Retinal pigment epithelial cell (primary cell): ENCODE measurements around the gene ZP1.

Experiments
- DNase-seq: peaks from one replicate; pipeline ENCODE4 v3.0.0-alpha.2; 2010; ENCODE audit warnings: low read depth
- H3K4me3 ChIP-seq: 2 replicates; pipeline ENCODE4 v1.5.1; 2011; ENCODE audit warnings: mild to moderate bottlenecking, low read length, control low read depth, moderate library complexity
- TF ChIP-seq, protein P1 (sequence below): conservative IDR thresholded peaks from 2 replicates; pipeline ENCODE4 v1.5.1; 2011; ENCODE audit warnings: low read depth, low read length, control low read depth, inconsistent platforms

Gene ZP1

DNA sequence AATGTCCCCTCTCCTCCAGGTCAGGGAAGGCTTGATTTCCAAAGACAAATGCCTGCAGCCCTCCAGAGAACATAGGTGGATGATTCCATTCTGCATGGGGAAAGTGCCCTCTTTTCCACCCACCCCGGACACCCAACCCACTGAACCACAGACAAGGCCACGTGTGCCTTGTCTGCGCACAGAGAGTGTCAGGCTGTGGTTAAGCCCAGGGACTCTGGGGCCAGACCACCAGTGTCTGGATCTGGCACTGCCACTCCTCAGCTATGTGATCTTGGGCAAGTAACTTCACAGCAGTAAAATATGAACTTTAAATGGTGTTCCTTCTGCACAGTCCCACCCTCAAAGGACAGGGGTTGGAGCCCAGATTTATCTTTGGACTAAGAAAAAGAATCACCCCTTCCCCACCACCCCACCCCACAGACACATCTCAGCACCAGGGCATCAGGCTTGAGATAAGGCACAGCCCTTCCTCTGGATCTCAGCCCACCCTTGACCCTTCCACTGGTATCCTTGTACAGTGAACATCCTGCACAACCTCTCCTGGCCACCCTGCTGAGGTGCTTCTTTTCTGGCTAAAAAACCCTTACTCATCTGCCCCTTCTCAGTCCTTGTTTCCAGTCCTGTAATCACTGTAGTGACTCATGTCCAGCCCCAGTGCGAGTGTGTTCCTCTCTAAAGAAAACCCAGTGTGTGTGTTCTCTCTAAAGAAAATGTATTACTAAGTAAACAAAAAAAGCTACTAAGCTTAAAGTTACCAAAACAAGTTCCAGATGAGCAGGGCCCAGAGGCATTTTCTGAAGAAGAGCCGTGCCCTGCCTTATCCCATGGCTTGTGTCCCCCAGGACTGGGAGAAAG lies 9.7 kb upstream of the ZP1 start:
- no peak for DNase-seq
- H3K4me3 ChIP-seq = no peak overlapping the region

DNA sequence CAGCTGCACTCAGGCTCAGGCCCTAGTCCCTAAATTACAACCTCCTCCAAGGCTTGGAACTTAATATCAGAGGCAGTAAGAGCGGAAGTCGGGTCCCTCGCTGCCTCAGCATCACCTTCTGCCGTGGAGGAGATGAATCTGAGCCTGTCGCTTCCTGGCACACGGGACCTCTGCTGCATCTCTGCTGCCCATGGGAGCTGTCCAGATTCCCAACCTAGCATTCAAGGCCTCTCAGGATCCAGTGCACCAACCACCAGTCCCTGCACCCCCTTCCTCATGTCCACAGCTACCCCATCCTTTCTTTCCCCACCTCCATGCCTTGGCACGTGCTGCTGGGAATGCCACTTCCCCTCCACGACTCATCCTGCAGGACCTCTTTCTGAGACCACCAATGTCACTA lies 9.1 kb upstream of the ZP1 start:
- no peak for DNase-seq
- TF ChIP-seq, protein P1, sequence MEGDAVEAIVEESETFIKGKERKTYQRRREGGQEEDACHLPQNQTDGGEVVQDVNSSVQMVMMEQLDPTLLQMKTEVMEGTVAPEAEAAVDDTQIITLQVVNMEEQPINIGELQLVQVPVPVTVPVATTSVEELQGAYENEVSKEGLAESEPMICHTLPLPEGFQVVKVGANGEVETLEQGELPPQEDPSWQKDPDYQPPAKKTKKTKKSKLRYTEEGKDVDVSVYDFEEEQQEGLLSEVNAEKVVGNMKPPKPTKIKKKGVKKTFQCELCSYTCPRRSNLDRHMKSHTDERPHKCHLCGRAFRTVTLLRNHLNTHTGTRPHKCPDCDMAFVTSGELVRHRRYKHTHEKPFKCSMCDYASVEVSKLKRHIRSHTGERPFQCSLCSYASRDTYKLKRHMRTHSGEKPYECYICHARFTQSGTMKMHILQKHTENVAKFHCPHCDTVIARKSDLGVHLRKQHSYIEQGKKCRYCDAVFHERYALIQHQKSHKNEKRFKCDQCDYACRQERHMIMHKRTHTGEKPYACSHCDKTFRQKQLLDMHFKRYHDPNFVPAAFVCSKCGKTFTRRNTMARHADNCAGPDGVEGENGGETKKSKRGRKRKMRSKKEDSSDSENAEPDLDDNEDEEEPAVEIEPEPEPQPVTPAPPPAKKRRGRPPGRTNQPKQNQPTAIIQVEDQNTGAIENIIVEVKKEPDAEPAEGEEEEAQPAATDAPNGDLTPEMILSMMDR = no peak
- H3K4me3 ChIP-seq = no peak overlapping the region

More for the DNA sequence above, 9.7 kb upstream of the ZP1 start:
- TF ChIP-seq, protein P1 = no peak

DNA sequence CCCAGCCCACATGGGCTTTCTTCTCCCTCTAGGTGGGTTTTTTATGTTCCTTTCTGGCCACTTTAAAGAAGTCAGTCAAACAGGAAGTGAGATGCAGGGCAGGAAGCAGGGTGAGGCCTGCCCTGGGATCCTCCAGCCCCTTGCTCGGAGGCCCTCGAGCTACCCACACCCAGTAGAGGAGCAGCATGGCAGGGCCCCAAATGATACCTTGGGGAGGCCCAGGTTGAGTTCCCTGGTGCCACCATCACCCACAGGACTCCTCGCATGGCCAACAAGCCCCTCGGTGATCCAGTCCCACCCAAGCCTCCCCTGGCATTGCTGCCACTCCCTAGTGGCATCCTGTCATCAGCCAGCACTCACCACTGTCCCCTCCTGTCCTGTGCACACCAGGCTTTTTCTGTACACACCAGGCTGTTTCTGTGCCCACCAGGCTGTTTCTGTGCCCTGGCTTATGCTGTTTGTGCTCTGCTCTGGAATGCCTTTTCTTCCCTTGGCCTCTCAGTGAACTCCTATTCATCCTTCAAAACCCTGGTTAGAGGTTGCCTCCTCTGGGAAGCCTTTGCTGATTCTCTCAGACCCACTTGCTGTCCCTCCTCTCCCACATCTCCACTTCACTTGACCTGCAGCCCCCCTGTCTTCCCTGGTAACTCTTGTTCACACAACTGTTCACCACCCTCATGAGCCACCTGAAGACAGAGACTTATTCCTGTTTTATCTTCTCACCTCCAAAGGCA lies 8.4 kb upstream of the ZP1 start:
- no peak for DNase-seq
- H3K4me3 ChIP-seq = no peak overlapping the region
- TF ChIP-seq, protein P1 = no peak

DNA sequence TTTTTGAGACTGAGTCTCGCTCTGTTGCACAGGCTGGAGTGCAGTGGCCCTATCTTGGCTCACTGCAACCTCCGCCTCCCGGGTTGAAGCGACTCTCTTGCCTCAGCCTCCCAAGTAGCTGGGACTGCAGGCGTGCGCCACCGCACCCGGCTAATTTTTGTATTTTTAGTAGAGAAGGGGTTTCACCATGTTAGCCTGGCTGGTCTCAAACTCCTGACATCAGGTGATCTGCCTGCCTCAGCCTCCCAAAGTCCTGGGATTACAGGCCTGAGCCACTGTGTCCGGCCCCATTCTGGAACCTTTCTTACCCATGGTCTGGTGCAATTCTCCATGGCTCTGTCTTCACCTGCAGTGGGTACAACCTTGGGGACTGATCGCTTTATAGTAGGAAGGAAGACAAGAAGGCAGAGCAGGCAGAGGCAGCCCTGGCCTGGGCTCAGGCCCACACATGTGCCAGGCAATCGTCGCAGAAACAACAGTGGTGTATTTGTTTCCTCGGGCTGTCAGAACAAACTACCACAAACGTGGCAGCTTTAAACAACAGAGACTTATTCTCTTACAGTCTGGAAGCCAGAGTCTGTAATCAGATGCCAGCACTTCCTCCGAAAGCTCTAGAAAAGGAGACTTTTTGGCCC lies 7.6 kb upstream of the ZP1 start:
- no peak overlapping the region for H3K4me3 ChIP-seq
- DNase-seq = no peak
- TF ChIP-seq, protein P1 = no peak

DNA sequence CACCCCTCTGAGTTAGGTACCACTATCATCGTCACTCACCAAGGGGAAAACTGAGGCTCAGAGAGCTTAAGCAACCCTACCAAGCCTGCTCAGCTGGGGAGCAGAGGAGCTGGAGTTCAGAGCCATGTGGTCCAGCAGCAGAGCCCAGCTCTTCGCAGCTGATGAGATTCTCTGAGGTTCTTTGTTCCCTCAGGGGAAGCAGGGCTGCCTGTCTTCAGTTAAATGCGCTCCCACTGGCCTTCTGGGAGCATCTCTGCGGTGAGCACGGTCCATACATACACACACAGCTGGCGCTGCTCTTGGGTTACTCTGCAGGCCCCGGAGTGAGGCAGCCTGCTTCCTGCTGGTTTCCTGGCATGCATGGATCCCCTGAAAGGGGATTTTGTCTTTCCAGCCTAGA lies 6.4 kb upstream of the ZP1 start:
- TF ChIP-seq, protein P1 = no peak
- no peak overlapping the region for H3K4me3 ChIP-seq
- no peak for DNase-seq

DNA sequence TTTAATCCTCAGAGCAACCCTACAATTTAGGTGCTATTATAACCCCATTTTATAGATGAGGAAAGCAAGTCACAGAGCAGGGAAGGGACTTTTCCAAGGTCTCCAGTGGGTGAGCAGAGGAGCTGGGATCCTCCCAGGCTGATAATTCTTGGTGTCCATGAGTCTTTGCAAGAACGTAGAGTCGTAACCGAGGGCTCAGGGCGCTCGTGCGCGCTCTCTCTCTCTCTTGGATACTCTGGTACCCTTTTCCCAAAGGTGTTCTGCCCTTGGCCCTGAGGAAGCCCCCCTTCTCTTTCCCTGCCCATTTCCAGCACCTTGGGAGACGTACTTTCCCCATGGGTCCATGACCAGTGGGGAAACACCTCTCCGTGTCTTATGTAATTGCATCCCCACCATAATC lies 5.2 kb upstream of the ZP1 start:
- H3K4me3 ChIP-seq = no peak overlapping the region

More for the DNA sequence above, 5.2 kb upstream of the ZP1 start:
- no peak for DNase-seq
- TF ChIP-seq, protein P1 = no peak
